GM04503 (cell line): ENCODE measurements around the gene PGLYRP1.

Source experiments
- DNase-seq: peaks from one replicate; pipeline ENCODE4 v3.0.0-alpha.2; 2012; ENCODE audit warnings: low read depth

Gene PGLYRP1

DNA sequence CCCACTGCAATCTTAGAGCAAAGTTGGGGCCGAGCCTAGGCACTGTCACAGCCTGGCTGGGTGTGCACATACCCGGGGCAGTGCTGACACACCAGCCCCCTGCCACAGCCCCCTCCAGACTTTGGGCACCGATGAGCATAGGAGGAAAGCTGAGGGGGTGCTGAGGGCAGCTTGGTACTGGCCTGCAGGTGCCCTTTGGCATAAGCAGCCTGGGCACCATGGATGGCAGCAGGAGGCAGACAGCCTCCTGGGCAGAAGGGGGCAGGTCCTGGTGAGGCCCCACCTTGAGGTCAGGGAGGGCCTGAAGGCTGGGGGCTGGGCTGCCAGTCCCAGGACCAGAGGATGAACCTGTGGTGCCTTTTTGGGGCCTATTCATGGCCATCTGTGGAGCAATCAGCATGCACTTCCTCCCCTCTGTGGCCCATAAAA is 9.8 kb upstream of the PGLYRP1 start:
- no peak for DNase-seq

GRCh38 chr19:46031781-46032596 is 9.1 kb upstream of the PGLYRP1 start:
- no peak for DNase-seq

- no peak for DNase-seq
Measured at GRCh38 chr19:46030812-46031550, 8.1 kb upstream of the PGLYRP1 start.

GRCh38 chr19:46025835-46026234 is 3.0 kb upstream of the PGLYRP1 start:
- DNase-seq = no peak

DNA sequence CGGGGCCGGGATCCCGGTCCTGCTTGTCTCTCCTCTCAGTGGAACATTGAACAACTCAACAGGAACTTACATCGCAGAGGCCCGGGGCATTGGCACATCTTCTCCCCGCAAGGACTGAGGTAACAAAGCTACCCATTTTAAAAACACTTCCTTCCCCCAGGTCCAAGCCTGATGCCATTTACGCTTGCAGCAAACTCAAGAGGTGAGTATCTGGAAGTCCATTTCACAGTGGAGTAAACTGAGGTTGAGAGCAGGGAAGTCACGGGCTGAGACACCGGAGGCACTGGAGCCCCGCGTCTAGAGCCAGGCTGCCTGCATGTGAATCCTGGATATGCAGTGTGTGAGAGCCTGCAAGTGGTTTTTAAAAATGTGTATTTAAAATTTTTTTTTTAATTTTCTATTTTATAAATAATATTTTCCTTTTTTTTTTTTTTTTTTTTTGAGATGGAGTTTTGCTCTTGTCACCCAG is 492 bp upstream of the PGLYRP1 start:
- DNase-seq = no peak

DNA sequence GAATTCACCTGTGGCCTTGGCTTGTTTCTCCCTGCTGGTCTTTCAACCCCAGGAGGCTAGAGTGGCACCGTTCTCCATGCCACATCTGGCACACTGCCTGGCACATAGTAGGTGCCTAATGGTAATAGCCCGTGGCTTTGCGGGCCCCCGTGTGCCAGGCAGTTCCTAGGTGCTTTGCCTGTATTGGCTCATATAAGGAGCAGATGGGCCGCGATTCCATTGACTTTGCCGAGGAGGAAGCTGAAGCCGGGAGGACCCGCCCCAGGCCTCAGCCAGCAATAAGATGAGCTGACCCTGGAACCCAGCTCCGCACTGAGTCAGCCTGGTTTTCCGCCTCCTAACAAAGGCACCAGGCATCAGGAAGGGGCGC is 807 bp downstream of the PGLYRP1 start:
- DNase-seq = no peak

- DNase-seq = no peak
Measured at GRCh38 chr19:46021531-46022041, 1.3 kb downstream of the PGLYRP1 start.

- no peak for DNase-seq
Measured at GRCh38 chr19:46020819-46021125, 2.1 kb downstream of the PGLYRP1 start.

DNA sequence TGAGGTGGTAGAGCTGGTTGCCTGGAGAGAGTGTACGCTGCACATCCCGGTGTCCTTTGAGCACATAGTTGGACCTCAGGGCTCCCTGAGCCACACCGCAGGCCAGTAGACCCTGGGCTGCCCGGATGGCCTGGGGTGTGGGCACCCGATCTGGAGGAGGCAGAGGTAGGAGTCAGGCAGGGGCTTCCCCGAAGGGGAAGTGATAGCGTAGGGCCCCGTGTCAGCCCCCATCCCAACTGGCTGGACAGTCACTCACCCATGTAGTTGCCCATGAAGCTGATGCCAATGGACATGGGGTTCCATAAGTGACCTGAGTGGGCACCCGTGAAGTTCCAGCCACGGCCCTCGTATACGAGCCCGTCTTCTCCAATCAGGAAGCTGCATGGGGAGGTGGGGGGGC is 3.6 kb downstream of the PGLYRP1 start:
- no peak for DNase-seq

- no peak for DNase-seq
Measured at GRCh38 chr19:46018729-46019251, 4.1 kb downstream of the PGLYRP1 start.

GRCh38 chr19:46017874-46018675 is 4.8 kb downstream of the PGLYRP1 start:
- DNase-seq = no peak

- no peak for DNase-seq
Measured at GRCh38 chr19:46017095-46017429, 5.8 kb downstream of the PGLYRP1 start.

GRCh38 chr19:46016426-46017094 is 6.3 kb downstream of the PGLYRP1 start:
- no peak for DNase-seq

DNA sequence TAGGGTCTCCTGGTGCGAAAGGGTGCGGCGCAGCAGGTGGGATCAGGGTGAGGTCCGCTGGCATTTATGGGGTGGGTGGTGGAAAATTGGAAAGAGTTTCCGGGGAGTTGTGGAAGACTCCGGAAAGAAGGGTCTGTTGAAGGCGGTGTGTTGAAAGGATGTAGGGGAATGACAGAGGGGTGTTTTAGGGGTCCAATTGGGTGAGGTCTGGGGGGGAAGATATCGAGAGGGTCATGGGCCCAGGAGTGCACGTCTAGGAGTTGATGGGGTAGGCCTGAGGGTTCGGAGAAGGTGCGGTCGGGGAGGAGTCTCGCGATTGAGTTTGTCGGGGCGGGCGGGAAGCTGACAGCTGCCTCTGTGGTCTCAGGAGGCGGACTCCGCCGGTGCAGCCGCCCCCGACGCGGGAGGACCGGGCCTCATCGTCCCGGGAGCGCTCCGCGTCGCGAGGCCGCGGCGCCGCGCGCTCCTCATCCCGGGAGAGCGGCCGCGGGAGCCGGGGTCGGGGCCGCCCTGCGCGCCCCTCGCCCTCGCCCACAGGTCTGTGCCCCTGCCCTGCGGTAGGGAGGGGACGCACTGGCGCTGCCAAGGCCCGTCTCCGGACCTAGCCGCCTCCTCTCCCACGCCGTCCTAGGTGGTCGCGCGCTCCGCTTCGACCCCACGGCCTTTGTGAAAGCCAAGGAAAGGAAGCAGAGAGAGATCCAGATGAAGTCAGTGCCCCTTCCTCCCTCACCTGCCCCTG is 7.0 kb downstream of the PGLYRP1 start:
- DNase-seq = no peak

GRCh38 chr19:46014941-46015686 is 7.7 kb downstream of the PGLYRP1 start:
- no peak for DNase-seq

DNA sequence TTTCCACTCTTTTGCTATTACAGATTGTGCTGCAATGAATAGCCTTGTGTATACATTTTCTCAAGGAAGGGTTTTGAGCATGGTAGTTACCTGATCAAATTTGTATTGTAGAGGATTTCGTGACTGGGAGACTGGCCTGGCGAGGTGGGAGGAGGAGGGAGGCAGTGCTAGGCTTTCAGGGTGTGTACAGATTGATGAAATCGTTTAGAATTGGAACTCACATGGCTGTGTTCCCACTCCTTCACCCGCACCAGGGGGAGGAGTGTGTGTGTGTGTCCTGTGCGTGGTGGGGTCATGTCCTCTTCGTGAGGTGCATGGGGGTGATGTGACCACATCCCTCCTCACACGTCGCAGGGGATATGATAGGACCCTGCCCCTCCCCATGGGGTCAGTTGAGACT is 8.3 kb downstream of the PGLYRP1 start:
- DNase-seq = no peak

GRCh38 chr19:46009530-46010510 is 13.0 kb downstream of the PGLYRP1 start:
- DNase-seq = no peak

DNA sequence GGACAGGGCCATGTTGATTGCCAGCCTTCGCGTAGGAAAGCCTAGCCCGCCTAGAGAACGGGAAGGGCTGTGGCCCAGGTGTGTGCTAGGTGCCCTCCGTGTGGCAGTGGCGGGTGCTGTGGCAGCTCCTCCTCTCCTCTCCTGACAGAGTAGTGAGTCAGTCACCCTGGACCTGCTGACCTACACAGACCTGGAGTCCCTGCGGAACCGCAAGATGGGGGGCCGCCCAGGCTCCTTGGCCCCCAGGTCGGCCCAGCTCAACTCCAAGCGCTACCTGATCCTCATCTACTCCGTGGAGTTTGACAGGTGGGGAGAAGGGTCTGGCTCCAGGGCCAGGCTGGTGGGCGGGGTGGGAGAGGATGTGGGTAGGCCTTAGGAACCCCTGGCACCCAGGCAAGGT is 16.4 kb downstream of the PGLYRP1 start:
- DNase-seq = no peak

DNA sequence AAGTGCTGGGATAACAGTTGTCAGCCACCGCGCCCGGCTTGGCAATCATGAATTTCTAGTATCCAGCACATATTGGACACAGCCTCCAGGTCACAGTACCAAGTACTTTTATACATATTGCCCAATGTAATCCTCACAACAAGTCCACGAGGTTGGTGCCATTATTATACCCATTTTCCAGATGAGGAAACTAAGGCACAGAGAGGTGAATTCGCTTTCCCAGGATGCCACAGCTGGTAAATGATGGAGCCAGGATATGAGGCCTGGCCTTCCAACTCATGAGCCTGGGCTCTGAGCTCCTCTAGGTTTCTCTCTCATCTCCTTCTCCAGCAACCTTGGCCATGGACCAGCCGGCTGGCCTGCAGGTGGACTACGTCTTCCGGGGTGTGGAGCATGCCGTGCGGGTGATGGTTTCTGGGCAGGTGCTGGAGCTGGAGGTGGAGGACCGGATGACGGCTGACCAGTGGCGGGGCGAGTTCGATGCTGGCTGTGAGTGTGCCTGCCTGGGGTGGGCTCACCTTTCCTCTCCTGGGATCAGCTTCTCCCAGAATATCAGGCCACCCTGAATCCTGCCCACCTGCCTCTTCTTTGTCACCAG is 20.1 kb downstream of the PGLYRP1 start:
- no peak for DNase-seq
